HepG2 (cell line): ENCODE measurements around the gene ATP13A3. TPM values are rescaled to one million over a fixed set of nuclear protein-coding genes. Genes with fewer than 3 reads are reported as not detected.
A peak's percentile ranks its signal among the peaks of the same experiment; 100 is the strongest.

Experiments
- EEA1 ChIP-seq: sonication (generic); formaldehyde crosslinking; IDR thresholded peaks from 2 replicates; pipeline ENCODE4 v1.5.1; 2020; ENCODE audit warnings: mild to moderate bottlenecking, missing genetic modification reagents, borderline replicate concordance
- ETV5 ChIP-seq: IDR thresholded peaks from 2 replicates; pipeline ENCODE4 v1.6.1; 2018; ENCODE audit warnings: missing biosample characterization, missing genetic modification reagents, inconsistent platforms, borderline replicate concordance
- FOXK1 ChIP-seq: sonication (generic); formaldehyde crosslinking; IDR thresholded peaks from 2 replicates; pipeline ENCODE4 v1.4.0; 2020; ENCODE audit warnings: low read depth, missing genetic modification reagents, borderline replicate concordance
- HNF4G ChIP-seq, 2 experiments: sonication (generic) in 1 of 2; formaldehyde crosslinking in 1 of 2; IDR thresholded peaks; 2 replicates each; pipeline versions ENCODE4 v1.4.0 to v1.6.1; 2011 to 2020; ENCODE audit warnings: borderline replicate concordance in 2 of 2, low read depth in 2 of 2, mild to moderate bottlenecking in 2 of 2, low read length in 1 of 2, missing genetic modification reagents in 1 of 2, moderate library complexity in 1 of 2
- KDM3A ChIP-seq: IDR thresholded peaks from 2 replicates; pipeline ENCODE4 v1.6.1; 2018; ENCODE audit warnings: low read depth, missing compliant biosample characterization
- RFX3 ChIP-seq: IDR thresholded peaks from 2 replicates; pipeline ENCODE4 v1.6.1; 2016; ENCODE audit warnings: missing biosample characterization, missing genetic modification reagents
- SP1 ChIP-seq, 2 experiments: fragments of 450-650 bp in 1 of 2; sonication (generic) in 1 of 2; formaldehyde crosslinking in 1 of 2; IDR thresholded peaks; 2 replicates each; pipeline versions ENCODE4 v1.4.0 to v1.6.1; 2016 to 2020; ENCODE audit warnings: missing genetic modification reagents in 1 of 2
- ZFP37 ChIP-seq: sonication (generic); formaldehyde crosslinking; IDR thresholded peaks from 2 replicates; pipeline ENCODE4 v1.4.0; 2020; ENCODE audit warnings: missing genetic modification reagents, borderline replicate concordance
- ZMAT3 ChIP-seq: sonication (generic); formaldehyde crosslinking; conservative IDR thresholded peaks from 2 replicates; pipeline ENCODE4 v1.7.0; 2021; ENCODE audit warnings: missing genetic modification reagents
- ZMYM4 ChIP-seq: sonication (generic); formaldehyde crosslinking; IDR thresholded peaks from 2 replicates; pipeline ENCODE4 v1.8.1; 2023; ENCODE audit warnings: mild to moderate bottlenecking, missing genetic modification reagents
- ZNF224 ChIP-seq: sonication (generic); formaldehyde crosslinking; IDR thresholded peaks from 2 replicates; pipeline ENCODE4 v1.5.0; 2020; ENCODE audit warnings: mild to moderate bottlenecking, missing genetic modification reagents
- ZNF331 ChIP-seq: sonication (generic); formaldehyde crosslinking; IDR thresholded peaks from 2 replicates; pipeline ENCODE4 v1.4.0; 2020; ENCODE audit warnings: missing genetic modification reagents
- ZNF614 ChIP-seq: IDR thresholded peaks from 2 replicates; pipeline ENCODE4 v1.6.1; 2018; ENCODE audit warnings: missing biosample characterization, missing genetic modification reagents, inconsistent platforms, borderline replicate concordance
- ZNF616 ChIP-seq: sonication (generic); formaldehyde crosslinking; IDR thresholded peaks from 2 replicates; pipeline ENCODE4 v1.5.0; 2020; ENCODE audit warnings: low read depth, mild to moderate bottlenecking, missing genetic modification reagents
- ZNF816 ChIP-seq: sonication (generic); formaldehyde crosslinking; IDR thresholded peaks from 2 replicates; pipeline ENCODE4 v1.8.0; 2022; ENCODE audit warnings: missing genetic modification reagents, mild to moderate bottlenecking, borderline replicate concordance
- polyA plus RNA-seq, 8 experiments: library from polyadenylated mRNA; depleted of rRNA in 3 of 8; stranded (reverse) in 7 of 8; unstranded in 1 of 8; fragments of >200 nt; fragmentation: Illumina TruSeq in 4 of 8; extraction: Trizol in 4 of 8; gene quantifications; 2 replicates each; pipeline versions ENCODE4 v1.2.1 to v1.2.3, GENCODE V29; 2011 to 2016; ENCODE audit warnings: low read depth in 4 of 8, missing spikeins in 1 of 8, mixed read lengths in 1 of 8; ENCODE audit not compliant: insufficient read depth in 1 of 8
- total RNA-seq, 5 experiments: library from RNA; depleted of rRNA; stranded (reverse); fragments of >200 nt; fragmentation: Illumina TruSeq; extraction: Trizol; gene quantifications; 2 replicates each; pipeline ENCODE4 v1.2.3, GENCODE V29; 2016; ENCODE audit warnings: low read depth in 1 of 5
- TF ChIP-seq, protein P1 (sequence below): sonication (generic); formaldehyde crosslinking; IDR thresholded peaks from 2 replicates; pipeline ENCODE4 v1.8.1; 2023; ENCODE audit warnings: mild to moderate bottlenecking, missing genetic modification reagents, borderline replicate concordance
- TF ChIP-seq, protein P2 (sequence below): sonication (generic); formaldehyde crosslinking; IDR thresholded peaks from 2 replicates; pipeline ENCODE4 v1.5.0; 2020; ENCODE audit warnings: mild to moderate bottlenecking, missing genetic modification reagents, borderline replicate concordance
- TF ChIP-seq, protein P3 (sequence below): sonication (generic); formaldehyde crosslinking; IDR thresholded peaks from 2 replicates; pipeline ENCODE4 v1.4.0; 2020; ENCODE audit warnings: mild to moderate bottlenecking, missing genetic modification reagents
- TF ChIP-seq, protein P4 (sequence below): IDR thresholded peaks from 2 replicates; pipeline ENCODE4 v1.6.1; 2016; ENCODE audit warnings: control low read depth
- TF ChIP-seq, protein P5 (sequence below): sonication (generic); formaldehyde crosslinking; IDR thresholded peaks from 2 replicates; pipeline ENCODE4 v1.4.0; 2020; ENCODE audit warnings: missing genetic modification reagents

Gene ATP13A3
- total and polyA plus RNA-seq, 2 of the 13 experiments (the other 11 are each of a cell fraction or from before 2014, with no cell fraction given), result 44.9 to 80.8 TPM

DNA sequence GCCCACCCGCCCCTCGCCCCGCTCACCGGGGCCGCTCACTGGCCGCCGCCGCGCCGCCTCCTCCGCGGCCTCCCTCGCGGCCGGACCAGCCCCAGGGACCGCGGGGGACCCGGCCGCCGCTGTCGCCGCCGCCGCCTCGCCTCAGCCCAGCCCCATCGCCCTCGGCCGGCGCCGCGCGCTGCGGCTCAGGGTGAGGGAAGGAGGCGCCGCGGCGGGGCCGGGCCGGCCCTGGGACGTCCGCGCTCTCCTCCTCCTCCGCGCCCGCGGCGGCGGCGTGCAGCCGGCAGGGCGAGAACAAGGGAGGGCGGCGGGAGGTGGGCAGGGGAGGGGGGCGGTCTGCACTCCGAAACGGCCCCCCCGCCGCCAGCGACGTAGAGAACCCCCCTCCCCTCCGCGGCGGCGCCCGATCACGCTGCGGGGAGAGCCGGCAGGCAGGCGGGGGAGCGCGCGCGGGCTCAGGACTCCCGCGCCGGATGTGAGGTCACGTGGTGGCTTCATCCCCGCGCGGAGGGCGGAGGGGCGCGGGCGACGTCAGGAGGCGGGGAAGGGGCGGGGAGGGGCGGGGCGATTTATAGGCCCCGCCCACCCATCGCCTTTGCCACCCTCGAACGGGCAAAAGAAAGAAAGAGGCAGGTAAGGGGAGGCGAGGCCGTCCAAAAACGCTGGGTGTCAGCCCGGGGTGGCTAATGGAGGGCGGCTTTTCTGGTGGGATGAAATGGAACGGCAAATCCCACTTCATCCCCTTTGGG lies at the start of gene ATP13A3 (continued):
- TF ChIP-seq FOXK1 (peak; percentile 25; the same call in 1 of the 2 replicates), ETV5 (CRISPR knock-in tag) (peak; percentile 92), ZNF816 (CRISPR knock-in tag) (no peak), HNF4G (IDR thresholded peaks at IDR 0.05; ENCODE audit: borderline replicate concordance, low read depth, low read length) (no peak), HNF4G (CRISPR knock-in tag; IDR thresholded peaks at IDR 0.05; ENCODE audit: borderline replicate concordance, low read depth) (no peak), ZMAT3 (no peak), ZMYM4 (CRISPR knock-in tag) (peak; percentile 70; the same call in 1 of the 2 replicates), ZFP37 (no peak), ZNF614 (CRISPR knock-in tag) (no peak), ZNF331 (CRISPR knock-in tag) (peak; percentile 63; the same call in 1 of the 2 replicates), KDM3A (CRISPR knock-in tag) (0 out of 2 replicates have a peak, but pooled peaks have one; percentile 37), EEA1 (CRISPR knock-in tag) (no peak), ZNF224 (no peak), SP1 (IDR thresholded peaks at IDR 0.05) (no peak), SP1 (CRISPR knock-in tag; IDR thresholded peaks at IDR 0.05) (peak; percentile 77), RFX3 (CRISPR knock-in tag) (no peak), ZNF616 (CRISPR knock-in tag) (peak; percentile 40; the same call in 1 of the 2 replicates)
- TF ChIP-seq, protein P1, sequence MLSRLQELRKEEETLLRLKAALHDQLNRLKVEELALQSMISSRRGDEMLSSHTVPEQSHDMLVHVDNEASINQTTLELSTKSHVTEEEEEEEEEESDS, result no peak
- TF ChIP-seq, protein P2, sequence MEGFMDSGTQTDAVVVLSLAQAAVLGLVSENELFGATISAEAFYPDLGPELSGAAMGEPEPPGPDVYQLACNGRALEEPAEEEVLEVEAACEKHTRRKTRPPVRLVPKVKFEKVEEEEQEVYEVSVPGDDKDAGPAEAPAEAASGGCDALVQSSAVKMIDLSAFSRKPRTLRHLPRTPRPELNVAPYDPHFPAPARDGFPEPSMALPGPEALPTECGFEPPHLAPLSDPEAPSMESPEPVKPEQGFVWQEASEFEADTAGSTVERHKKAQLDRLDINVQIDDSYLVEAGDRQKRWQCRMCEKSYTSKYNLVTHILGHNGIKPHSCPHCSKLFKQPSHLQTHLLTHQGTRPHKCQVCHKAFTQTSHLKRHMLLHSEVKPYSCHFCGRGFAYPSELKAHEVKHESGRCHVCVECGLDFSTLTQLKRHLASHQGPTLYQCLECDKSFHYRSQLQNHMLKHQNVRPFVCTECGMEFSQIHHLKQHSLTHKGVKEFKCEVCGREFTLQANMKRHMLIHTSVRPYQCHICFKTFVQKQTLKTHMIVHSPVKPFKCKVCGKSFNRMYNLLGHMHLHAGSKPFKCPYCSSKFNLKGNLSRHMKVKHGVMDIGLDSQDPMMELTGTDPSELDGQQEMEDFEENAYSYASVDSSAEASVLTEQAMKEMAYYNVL (CRISPR knock-in tag), result no peak
- TF ChIP-seq, protein P3, sequence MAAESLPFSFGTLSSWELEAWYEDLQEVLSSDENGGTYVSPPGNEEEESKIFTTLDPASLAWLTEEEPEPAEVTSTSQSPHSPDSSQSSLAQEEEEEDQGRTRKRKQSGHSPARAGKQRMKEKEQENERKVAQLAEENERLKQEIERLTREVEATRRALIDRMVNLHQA (CRISPR knock-in tag), result no peak
- TF ChIP-seq, protein P4, sequence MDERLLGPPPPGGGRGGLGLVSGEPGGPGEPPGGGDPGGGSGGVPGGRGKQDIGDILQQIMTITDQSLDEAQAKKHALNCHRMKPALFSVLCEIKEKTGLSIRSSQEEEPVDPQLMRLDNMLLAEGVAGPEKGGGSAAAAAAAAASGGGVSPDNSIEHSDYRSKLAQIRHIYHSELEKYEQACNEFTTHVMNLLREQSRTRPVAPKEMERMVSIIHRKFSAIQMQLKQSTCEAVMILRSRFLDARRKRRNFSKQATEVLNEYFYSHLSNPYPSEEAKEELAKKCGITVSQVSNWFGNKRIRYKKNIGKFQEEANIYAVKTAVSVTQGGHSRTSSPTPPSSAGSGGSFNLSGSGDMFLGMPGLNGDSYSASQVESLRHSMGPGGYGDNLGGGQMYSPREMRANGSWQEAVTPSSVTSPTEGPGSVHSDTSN (CRISPR knock-in tag), result no peak
- TF ChIP-seq, protein P5, sequence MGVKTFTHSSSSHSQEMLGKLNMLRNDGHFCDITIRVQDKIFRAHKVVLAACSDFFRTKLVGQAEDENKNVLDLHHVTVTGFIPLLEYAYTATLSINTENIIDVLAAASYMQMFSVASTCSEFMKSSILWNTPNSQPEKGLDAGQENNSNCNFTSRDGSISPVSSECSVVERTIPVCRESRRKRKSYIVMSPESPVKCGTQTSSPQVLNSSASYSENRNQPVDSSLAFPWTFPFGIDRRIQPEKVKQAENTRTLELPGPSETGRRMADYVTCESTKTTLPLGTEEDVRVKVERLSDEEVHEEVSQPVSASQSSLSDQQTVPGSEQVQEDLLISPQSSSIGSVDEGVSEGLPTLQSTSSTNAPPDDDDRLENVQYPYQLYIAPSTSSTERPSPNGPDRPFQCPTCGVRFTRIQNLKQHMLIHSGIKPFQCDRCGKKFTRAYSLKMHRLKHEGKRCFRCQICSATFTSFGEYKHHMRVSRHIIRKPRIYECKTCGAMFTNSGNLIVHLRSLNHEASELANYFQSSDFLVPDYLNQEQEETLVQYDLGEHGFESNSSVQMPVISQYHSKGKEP (CRISPR knock-in tag), result 0 out of 2 replicates have a peak, but pooled peaks have one; percentile 56
